ENCODE measurements around the gene PRKD1.

PRKD1 gene

GRCh38 chr14:29672831-29673230, 254.8 kb downstream of the PRKD1 start:
- DNase-seq = no peak
- no peaks in the 10 kb centered on the region for H3K27me3 Mint-ChIP-seq
- no peak overlapping the region for H3K4me3 Mint-ChIP-seq
- H3K9me3 Mint-ChIP-seq = no peaks in the 10 kb centered on the region
- ATAC-seq = no peak
- H3K4me1 Mint-ChIP-seq = no peaks in the 10 kb centered on the region
- no peak overlapping the region for H3K27ac Mint-ChIP-seq

DNA sequence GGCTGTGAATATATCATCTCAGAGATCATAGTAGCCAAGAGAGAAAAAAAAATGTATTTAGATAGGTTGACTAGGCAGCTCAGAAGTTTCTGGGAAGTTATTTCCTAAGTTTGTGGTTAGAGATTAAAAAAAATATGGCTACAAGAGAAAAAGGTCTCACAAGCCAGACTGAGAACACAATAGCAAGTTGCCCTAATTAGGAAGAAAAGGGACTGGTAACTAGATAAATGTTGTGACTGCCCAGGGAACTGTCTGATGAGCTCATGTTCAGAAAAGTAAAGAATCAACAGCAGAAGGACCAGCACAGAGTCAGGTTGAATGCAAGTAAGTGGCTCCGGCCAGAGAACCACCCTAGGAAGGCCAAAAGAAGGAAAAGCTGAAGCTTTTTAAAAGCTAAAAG, 256.6 kb downstream of the PRKD1 start:
- Mint-ChIP-seq H3K4me3 (no peak overlapping the region), H3K27me3 (no peaks in the 10 kb centered on the region), H3K9me3 (no peaks in the 10 kb centered on the region), H3K27ac (no peak overlapping the region), H3K4me1 (no peaks in the 10 kb centered on the region)
- no peak for ATAC-seq
- no peak for DNase-seq

- ATAC-seq = no peak
These were observed 259.4 kb downstream of the PRKD1 start for GRCh38 chr14:29668201-29668600.

DNA sequence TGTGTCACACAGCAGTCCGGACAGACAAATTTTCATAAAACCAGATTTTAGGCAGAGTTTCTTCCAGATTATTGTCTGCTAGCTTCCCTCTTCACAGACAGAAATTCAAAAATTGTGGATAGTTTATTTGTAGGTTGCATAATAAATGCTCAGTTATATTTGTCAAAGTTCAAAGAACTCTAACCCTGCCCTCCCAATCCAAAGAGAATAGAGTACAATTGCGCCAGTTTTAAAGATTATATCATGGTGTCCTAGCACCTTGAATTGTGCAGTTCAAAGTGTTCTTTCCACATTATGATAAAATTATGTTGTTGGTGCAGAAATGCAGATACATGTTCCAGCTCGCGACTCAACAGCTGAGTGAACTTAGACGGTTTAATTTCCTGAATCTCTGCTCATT, 263.1 kb downstream of the PRKD1 start:
- H3K4me3 Mint-ChIP-seq = no peak overlapping the region
- no peaks in the 10 kb centered on the region for H3K4me1 Mint-ChIP-seq
- no peak for DNase-seq
- ATAC-seq = no peak
- H3K9me3 Mint-ChIP-seq = peaks cover 0 to 6% of the 10 kb centered on the region in 2 donors
- H3K27me3 Mint-ChIP-seq = no peaks in the 10 kb centered on the region
- H3K27ac Mint-ChIP-seq = no peak overlapping the region

More at GRCh38 chr14:29668201-29668600, 259.4 kb downstream of the PRKD1 start:
- Mint-ChIP-seq H3K27ac (no peak overlapping the region), H3K27me3 (no peaks in the 10 kb centered on the region), H3K4me3 (no peak overlapping the region), H3K9me3 (peaks cover 0 to 6% of the 10 kb centered on the region in 2 donors), H3K4me1 (no peaks in the 10 kb centered on the region)
- no peak for DNase-seq

DNA sequence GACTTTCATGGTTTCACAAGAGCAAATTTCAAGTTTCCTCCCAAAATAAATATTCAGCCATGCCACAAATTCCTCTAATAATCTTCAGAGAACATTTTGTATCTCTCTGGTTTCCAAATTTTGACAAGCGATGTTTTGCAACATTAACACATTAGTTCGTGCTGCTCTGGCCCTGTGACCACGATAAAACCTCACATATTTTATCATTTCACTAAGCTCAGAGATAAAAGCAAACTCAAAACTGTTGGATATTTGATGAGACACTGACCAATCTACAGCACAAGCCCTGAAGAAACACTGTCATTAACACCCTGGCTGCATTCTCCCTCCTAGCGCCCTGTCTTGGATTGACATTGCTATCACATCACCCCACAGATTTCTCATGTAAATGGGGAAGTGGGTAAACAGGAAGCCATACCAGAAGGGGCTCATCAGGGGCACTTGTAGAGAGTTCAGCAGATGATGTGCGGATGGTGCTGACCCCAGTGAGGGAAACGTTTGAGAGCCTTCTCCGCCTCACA, 264.3 kb downstream of the PRKD1 start:
- ATAC-seq (no peak), DNase-seq (no peak)
- Mint-ChIP-seq H3K4me1 (no peaks in the 10 kb centered on the region), H3K27ac (no peak overlapping the region), H3K9me3 (peaks cover 0 to 6% of the 10 kb centered on the region in 2 donors), H3K27me3 (no peaks in the 10 kb centered on the region), H3K4me3 (no peak overlapping the region)

DNA sequence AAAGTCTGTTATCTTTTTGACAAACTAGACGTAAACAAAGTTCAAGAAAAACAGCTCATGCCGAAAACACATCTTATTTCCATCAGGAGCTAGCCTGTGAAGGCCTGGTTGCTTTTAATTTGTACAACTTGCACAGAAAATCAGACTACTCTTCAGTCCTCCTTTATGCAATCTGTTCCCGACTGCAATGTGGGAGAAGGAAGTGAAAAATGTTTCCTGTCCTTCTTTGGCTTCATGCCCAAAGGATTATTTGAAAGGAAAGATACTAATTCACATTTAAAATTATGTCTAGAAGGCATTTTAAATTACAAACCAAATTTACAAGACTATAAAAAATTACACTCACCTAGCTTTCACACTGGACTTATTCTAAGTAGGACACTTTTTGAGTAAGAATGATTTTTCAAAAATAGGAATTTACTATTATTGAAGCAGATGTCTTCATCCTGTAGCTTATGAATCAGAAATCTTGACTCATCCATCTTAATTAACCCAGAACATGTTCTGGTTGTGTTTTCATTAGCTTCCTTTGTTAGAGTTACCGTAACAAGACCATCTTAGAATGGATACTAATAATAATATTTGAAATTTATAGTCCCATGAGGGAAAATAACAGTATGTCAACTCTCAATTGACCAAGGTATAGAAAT, 272.6 kb downstream of the PRKD1 start:
- Mint-ChIP-seq H3K4me3 (no peak overlapping the region), H3K9me3 (peaks cover 1 to 6% of the 10 kb centered on the region in 2 donors)
- ATAC-seq = no peak

DNA sequence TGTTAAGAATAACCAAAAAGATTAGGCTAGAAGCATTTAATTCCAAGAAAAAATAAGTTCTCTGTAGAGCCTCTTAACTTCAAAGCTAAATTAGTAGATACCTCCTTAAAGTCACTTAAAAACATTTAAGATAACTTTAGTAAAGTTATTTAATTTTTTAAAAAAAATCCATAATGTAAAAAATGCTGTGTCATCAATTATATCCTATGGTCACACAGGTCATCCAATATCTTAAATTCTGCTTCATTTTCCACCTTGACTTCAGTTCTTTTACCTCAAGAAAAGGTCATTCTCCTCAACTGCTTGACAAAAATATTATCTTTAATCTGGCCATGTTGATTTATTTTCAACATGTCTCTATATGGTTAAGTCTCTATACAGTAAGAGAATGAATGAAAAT, 274.3 kb downstream of the PRKD1 start:
- Mint-ChIP-seq H3K9me3 (peaks cover 10 to 11% of the 10 kb centered on the region in 2 donors), H3K4me1 (no peaks in the 10 kb centered on the region), H3K27me3 (no peaks in the 10 kb centered on the region), H3K27ac (no peak overlapping the region), H3K4me3 (no peak overlapping the region)
- ATAC-seq (no peak), DNase-seq (no peak)

More for the DNA sequence above, 272.6 kb downstream of the PRKD1 start:
- no peak for DNase-seq
- Mint-ChIP-seq H3K27me3 (no peaks in the 10 kb centered on the region), H3K27ac (no peak overlapping the region), H3K4me1 (no peaks in the 10 kb centered on the region)

- Mint-ChIP-seq H3K27me3 (no peaks in the 10 kb centered on the region), H3K27ac (no peak overlapping the region), H3K4me3 (no peak overlapping the region), H3K9me3 (peaks cover 13 to 17% of the 10 kb centered on the region in 2 donors), H3K4me1 (no peaks in the 10 kb centered on the region)
- DNase-seq (no peak), ATAC-seq (no peak)
These were observed 275.1 kb downstream of the PRKD1 start for GRCh38 chr14:29652571-29652970.

DNA sequence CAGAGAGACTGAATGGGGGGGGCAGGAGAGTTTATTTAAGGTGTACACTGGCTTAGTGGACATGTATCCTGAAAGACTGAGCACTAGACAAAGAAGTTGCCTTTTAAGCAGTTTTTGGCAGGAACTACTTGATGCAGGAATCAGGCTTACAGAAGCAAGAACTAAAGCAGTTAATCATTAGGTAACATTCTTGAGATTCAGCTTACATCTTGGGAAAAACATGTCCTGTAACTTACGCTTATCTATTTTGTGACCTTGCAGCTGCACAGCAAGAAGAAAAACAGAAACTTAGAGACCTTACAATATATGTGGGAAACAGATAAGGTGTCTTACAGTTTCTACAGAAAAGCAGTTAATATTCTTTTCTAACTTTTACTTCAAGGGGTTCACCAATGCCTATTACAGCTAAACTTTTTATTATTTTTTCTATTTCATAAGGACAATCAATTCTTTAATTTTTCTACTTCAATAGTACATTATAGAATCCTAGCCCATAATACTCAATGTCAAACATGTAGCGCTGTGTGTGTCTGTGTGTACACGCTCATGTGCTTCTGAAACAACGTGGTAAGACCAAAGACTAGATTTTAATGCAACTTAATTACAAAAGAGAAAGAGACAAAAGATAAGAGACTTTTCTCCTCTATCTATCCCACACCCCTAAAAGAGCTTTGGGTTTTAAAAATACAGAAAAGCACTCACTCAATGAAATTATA, 276.9 kb downstream of the PRKD1 start:
- ATAC-seq = no peak
- no peaks in the 10 kb centered on the region for H3K27me3 Mint-ChIP-seq
- no peak overlapping the region for H3K4me3 Mint-ChIP-seq
- no peaks in the 10 kb centered on the region for H3K4me1 Mint-ChIP-seq
- H3K9me3 Mint-ChIP-seq = peaks cover 16 to 24% of the 10 kb centered on the region in 2 donors
- DNase-seq = no peak
- H3K27ac Mint-ChIP-seq = no peak overlapping the region

- peaks cover 16 to 28% of the 10 kb centered on the region in 2 donors for H3K9me3 Mint-ChIP-seq
- no peak overlapping the region for H3K27ac Mint-ChIP-seq
- DNase-seq (no peak), ATAC-seq (no peak)
- no peak overlapping the region for H3K4me3 Mint-ChIP-seq
- no peaks in the 10 kb centered on the region for H3K4me1 Mint-ChIP-seq
- H3K27me3 Mint-ChIP-seq = no peaks in the 10 kb centered on the region
These were observed 278.5 kb downstream of the PRKD1 start for GRCh38 chr14:29649170-29649569.

- peaks cover 16 to 28% of the 10 kb centered on the region in 2 donors for H3K9me3 Mint-ChIP-seq
- DNase-seq (no peak), ATAC-seq (no peak)
- H3K27ac Mint-ChIP-seq = no peak overlapping the region
- no peaks in the 10 kb centered on the region for H3K27me3 Mint-ChIP-seq
- no peak overlapping the region for H3K4me3 Mint-ChIP-seq
- H3K4me1 Mint-ChIP-seq = no peaks in the 10 kb centered on the region
These were observed 279.6 kb downstream of the PRKD1 start for GRCh38 chr14:29648045-29648444.

DNA sequence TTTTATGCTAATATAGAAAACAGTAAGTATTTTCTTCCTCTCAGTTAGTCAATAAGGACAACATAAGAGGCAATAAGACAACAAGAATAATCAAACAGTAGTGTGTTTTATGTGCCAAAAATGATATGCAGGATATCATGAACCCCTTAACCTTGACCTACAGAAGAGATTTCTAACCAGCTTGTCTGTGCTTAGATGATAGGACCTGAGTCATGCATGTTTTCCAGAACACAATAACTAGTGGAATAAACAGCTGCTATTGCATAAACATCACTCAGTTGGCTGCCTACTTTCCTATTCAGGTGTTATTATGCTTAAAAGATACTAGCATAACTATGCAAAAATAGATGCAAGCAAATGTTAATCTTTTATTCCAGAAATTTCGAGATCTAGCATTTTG, 282.5 kb downstream of the PRKD1 start:
- DNase-seq (no peak), ATAC-seq (no peak)
- H3K9me3 Mint-ChIP-seq = peaks cover 16 to 22% of the 10 kb centered on the region in 2 donors
- no peak overlapping the region for H3K4me3 Mint-ChIP-seq
- H3K27ac Mint-ChIP-seq = no peak overlapping the region
- H3K4me1 Mint-ChIP-seq = no peaks in the 10 kb centered on the region
- no peaks in the 10 kb centered on the region for H3K27me3 Mint-ChIP-seq

DNA sequence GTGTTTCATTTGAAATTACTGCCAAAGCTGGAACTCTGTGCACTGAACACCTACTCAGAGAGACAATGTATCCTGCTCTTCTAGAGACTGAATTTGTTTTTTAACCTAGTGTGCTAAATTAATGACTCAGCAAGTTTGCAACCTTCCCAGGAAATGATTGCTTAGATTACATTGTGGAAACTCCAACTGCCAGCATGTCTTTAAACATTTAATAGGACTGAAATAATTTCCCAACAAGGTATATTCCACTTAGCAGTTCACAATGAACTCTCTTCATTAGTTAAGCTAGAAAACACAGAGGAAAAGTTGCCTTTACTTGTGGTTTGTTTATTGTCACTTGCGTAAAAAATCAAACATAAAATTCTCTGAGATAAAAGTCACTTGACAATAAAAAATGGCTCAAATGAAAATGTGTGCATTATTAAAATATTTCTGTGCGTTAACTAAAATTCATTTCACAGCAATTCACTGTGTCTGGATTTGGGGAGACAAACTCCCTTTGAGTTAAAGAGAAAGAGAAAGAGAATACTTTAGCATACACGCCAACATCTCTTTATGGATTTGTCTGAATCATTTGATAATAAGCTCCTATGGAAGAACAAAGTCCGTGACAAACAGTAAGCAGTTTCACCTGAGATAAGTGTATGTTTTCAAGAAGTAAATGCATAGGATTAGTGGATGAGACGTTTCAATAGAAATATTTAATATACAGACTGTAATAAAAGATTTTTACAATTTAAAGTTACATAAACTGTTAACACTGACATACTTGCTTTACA, 284.0 kb downstream of the PRKD1 start:
- peaks cover 6 to 16% of the 10 kb centered on the region in 2 donors for H3K9me3 Mint-ChIP-seq
- H3K27me3 Mint-ChIP-seq = no peaks in the 10 kb centered on the region
- H3K4me3 Mint-ChIP-seq = no peak overlapping the region
- no peaks in the 10 kb centered on the region for H3K4me1 Mint-ChIP-seq
- no peak overlapping the region for H3K27ac Mint-ChIP-seq
- DNase-seq (no peak), ATAC-seq (no peak)

- Mint-ChIP-seq H3K4me3 (no peak overlapping the region), H3K4me1 (no peaks in the 10 kb centered on the region), H3K9me3 (no peaks in the 10 kb centered on the region), H3K27me3 (no peaks in the 10 kb centered on the region), H3K27ac (no peak overlapping the region)
- DNase-seq (no peak), ATAC-seq (no peak)
These were observed 290.2 kb downstream of the PRKD1 start for GRCh38 chr14:29637411-29637810.

DNA sequence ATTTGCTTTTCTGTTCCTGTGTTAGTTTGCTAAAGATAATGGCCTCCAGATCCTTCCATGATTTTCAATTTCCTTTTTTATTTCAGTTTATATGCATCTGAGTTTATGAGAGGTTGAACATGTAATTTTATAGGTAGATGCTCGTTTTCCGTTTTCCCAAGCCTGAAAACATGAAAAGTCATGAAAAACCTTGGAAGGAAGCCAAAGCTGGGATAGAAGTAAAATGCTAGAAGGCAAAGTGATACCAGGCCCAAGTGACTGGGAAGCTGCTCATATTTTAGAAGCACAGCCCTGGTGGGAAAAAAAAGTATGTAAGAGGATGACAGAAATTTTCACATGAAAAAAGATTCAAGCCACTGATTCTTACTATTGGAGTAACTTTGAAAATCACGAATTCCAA, 290.8 kb downstream of the PRKD1 start:
- no peak for DNase-seq
- Mint-ChIP-seq H3K9me3 (no peaks in the 10 kb centered on the region), H3K4me1 (no peaks in the 10 kb centered on the region), H3K27ac (peak overlapping the region in 1 of 2 donors; percentile 74), H3K4me3 (no peak overlapping the region), H3K27me3 (no peaks in the 10 kb centered on the region)
- ATAC-seq = no peak
